ENCODE measurements around the gene BABAM2.

The BABAM2 gene

DNA sequence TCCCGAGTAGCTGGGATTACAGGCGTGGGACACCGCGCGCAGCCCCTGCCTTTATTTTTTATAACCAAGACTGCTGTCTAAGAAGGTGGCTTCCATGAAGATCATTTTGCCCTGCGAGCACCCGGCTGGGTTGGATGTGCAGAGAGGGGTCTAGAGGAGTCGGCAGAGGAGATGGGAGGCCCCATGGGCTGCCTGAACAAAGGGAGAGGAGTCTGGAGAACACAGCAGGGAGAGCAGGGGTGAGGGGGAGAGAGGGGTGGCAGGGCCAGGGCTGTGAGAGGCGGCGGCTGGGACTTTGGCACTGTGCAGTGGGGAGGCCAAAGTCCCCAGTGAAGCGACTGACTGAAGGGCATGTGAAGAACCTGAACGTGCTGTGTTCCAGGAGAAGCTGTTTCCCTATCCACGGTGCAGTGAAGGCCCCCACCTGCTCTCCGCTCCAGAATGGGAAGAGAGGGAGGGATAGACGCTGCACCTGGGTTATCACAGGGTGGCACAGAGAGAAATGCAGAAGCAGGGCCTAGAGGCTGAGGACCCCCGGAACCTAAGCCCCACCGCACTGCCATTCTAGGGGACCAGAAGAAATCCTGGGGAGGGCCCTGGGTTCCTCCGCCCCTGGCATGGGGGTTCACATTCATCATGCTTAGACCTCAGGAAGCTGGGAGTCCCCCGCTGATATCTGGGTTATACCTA lies 477.3 kb downstream of the BABAM2 start:
- H3K4me1 ChIP-seq (ENCODE audit: control insufficient read depth, insufficient read depth, low read length), result no peaks in the 10 kb centered on the region

More for the DNA sequence above, 477.3 kb downstream of the BABAM2 start:
- ChIA-PET CTCF (interaction anchor here (0.6 kb wide), 1 partner anchor 142 kb away, joined by 3 read pairs; no protein-coding TSS in a partner anchor), POLR2A (interaction anchor here (1.6 kb wide), 1 partner anchor 25 kb away, joined by 3 read pairs; the partner anchor contains the start of gene FOSL2)
- no peak overlapping the region for H3K27ac ChIP-seq (ENCODE audit: extremely low read depth, low read depth, low read length)
- no peak for TF ChIP-seq PRDM1 (tag by site-specific recombination; IDR thresholded peaks at IDR 0.05)
- TF ChIP-seq ZNF366 (tag by site-specific recombination; conservative IDR thresholded peaks at IDR 0.05), result no peak
- TF ChIP-seq, protein P1, sequence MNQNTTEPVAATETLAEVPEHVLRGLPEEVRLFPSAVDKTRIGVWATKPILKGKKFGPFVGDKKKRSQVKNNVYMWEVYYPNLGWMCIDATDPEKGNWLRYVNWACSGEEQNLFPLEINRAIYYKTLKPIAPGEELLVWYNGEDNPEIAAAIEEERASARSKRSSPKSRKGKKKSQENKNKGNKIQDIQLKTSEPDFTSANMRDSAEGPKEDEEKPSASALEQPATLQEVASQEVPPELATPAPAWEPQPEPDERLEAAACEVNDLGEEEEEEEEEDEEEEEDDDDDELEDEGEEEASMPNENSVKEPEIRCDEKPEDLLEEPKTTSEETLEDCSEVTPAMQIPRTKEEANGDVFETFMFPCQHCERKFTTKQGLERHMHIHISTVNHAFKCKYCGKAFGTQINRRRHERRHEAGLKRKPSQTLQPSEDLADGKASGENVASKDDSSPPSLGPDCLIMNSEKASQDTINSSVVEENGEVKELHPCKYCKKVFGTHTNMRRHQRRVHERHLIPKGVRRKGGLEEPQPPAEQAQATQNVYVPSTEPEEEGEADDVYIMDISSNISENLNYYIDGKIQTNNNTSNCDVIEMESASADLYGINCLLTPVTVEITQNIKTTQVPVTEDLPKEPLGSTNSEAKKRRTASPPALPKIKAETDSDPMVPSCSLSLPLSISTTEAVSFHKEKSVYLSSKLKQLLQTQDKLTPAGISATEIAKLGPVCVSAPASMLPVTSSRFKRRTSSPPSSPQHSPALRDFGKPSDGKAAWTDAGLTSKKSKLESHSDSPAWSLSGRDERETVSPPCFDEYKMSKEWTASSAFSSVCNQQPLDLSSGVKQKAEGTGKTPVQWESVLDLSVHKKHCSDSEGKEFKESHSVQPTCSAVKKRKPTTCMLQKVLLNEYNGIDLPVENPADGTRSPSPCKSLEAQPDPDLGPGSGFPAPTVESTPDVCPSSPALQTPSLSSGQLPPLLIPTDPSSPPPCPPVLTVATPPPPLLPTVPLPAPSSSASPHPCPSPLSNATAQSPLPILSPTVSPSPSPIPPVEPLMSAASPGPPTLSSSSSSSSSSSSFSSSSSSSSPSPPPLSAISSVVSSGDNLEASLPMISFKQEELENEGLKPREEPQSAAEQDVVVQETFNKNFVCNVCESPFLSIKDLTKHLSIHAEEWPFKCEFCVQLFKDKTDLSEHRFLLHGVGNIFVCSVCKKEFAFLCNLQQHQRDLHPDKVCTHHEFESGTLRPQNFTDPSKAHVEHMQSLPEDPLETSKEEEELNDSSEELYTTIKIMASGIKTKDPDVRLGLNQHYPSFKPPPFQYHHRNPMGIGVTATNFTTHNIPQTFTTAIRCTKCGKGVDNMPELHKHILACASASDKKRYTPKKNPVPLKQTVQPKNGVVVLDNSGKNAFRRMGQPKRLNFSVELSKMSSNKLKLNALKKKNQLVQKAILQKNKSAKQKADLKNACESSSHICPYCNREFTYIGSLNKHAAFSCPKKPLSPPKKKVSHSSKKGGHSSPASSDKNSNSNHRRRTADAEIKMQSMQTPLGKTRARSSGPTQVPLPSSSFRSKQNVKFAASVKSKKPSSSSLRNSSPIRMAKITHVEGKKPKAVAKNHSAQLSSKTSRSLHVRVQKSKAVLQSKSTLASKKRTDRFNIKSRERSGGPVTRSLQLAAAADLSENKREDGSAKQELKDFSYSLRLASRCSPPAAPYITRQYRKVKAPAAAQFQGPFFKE (tag by site-specific recombination; IDR thresholded peaks at IDR 0.05; ENCODE audit: borderline replicate concordance), result no peak
- no peak for TF ChIP-seq MZF1 (tag by site-specific recombination; IDR thresholded peaks at IDR 0.05; ENCODE audit: borderline replicate concordance)
- no peak for TF ChIP-seq ZNF174 (tag by site-specific recombination; IDR thresholded peaks at IDR 0.05)
- TF ChIP-seq, protein P2, sequence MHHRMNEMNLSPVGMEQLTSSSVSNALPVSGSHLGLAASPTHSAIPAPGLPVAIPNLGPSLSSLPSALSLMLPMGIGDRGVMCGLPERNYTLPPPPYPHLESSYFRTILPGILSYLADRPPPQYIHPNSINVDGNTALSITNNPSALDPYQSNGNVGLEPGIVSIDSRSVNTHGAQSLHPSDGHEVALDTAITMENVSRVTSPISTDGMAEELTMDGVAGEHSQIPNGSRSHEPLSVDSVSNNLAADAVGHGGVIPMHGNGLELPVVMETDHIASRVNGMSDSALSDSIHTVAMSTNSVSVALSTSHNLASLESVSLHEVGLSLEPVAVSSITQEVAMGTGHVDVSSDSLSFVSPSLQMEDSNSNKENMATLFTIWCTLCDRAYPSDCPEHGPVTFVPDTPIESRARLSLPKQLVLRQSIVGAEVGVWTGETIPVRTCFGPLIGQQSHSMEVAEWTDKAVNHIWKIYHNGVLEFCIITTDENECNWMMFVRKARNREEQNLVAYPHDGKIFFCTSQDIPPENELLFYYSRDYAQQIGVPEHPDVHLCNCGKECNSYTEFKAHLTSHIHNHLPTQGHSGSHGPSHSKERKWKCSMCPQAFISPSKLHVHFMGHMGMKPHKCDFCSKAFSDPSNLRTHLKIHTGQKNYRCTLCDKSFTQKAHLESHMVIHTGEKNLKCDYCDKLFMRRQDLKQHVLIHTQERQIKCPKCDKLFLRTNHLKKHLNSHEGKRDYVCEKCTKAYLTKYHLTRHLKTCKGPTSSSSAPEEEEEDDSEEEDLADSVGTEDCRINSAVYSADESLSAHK (tag by site-specific recombination; IDR thresholded peaks at IDR 0.05), result no peak
- TF ChIP-seq ZBTB44 (tag by site-specific recombination; IDR thresholded peaks at IDR 0.05), result no peak
- TF ChIP-seq ZNF692 (tag by site-specific recombination; IDR thresholded peaks at IDR 0.05), result no peak
- no peak for TF ChIP-seq ZNF112 (tag by site-specific recombination; IDR thresholded peaks at IDR 0.05)
- TF ChIP-seq ZNF354C (tag by site-specific recombination; IDR thresholded peaks at IDR 0.05; ENCODE audit: borderline replicate concordance, low read depth), result no peak
- H3K9me3 ChIP-seq (ENCODE audit: control insufficient read depth, insufficient read depth, low read depth, low read length), result no peaks in the 10 kb centered on the region
- no peaks in the 10 kb centered on the region for H3K36me3 ChIP-seq (ENCODE audit: control insufficient read depth in 2 of 2, insufficient read depth in 1 of 2, low read length in 2 of 2)
- H3K4me3 ChIP-seq (ENCODE audit: low read depth, low read length), result no peak overlapping the region
